Measurements from ENCODE around the gene SLC4A1AP. TPM values are rescaled to one million over a fixed set of nuclear protein-coding genes. Genes with fewer than 3 reads are reported as not detected.

Gene SLC4A1AP
- total and polyA plus RNA-seq, 9 of the 15 experiments (the other 6 are each of a cell fraction or from before 2014, with no cell fraction given) = 8.1 to 40.5 (median 35.3) TPM

GRCh38 chr2:27663285-27664153 lies at the start of gene SLC4A1AP, which contains the start of gene SUPT7L (continued):
- TF ChIP-seq HOMEZ (CRISPR knock-in tag; IDR thresholded peaks at IDR 0.05) (no peak), MEIS2 (IDR thresholded peaks at IDR 0.05; ENCODE audit: partially characterized antibody) (peak; percentile 19), CREB1 (IDR thresholded peaks at IDR 0.05) (peak; percentile 49; the same call in 1 of the 2 replicates), CREB1 (CRISPR knock-in tag; IDR thresholded peaks at IDR 0.05) (peak; percentile 82), MAFK (IDR thresholded peaks at IDR 0.05; ENCODE audit: low read length) (no peak), MEF2D (tag; conservative IDR thresholded peaks at IDR 0.05; ENCODE audit: low read depth) (peak; percentile 63; the same call in 1 of the 2 replicates), SAP30 (IDR thresholded peaks at IDR 0.05; ENCODE audit: borderline replicate concordance, insufficient read depth, low read depth, low read length, poor library complexity, severe bottlenecking) (peak; percentile 51), SLC30A9 (CRISPR knock-in tag; IDR thresholded peaks at IDR 0.05) (no peak), TEAD4 (IDR thresholded peaks at IDR 0.05; ENCODE audit: low read length) (peak; percentile 44), TEAD4 (CRISPR knock-in tag; IDR thresholded peaks at IDR 0.05; ENCODE audit: borderline replicate concordance) (no peak), E2F8 (IDR thresholded peaks at IDR 0.05; ENCODE audit: low read depth, partially characterized antibody) (peak; percentile 94), FOXP4 (CRISPR knock-in tag; IDR thresholded peaks at IDR 0.05; ENCODE audit: borderline replicate concordance) (no peak), TRIM25 (IDR thresholded peaks at IDR 0.05; ENCODE audit: borderline replicate concordance) (0 out of 2 replicates have a peak, but pooled peaks have one; percentile 51), ARNT (IDR thresholded peaks at IDR 0.05) (peak; percentile 96 to 98), ARID1B (IDR thresholded peaks at IDR 0.05) (peak; percentile 57; the same call in 1 of the 2 replicates), PHB (CRISPR knock-in tag; IDR thresholded peaks at IDR 0.05) (0 out of 2 replicates have a peak, but pooled peaks have one; percentile 51), GTF2A2 (tag; IDR thresholded peaks at IDR 0.05) (peak; percentile 94), SREBF2 (CRISPR knock-in tag; IDR thresholded peaks at IDR 0.05) (peak; percentile 63; the same call in 1 of the 2 replicates), YBX1 (IDR thresholded peaks at IDR 0.05) (no peak), ZNF766 (CRISPR knock-in tag; conservative IDR thresholded peaks at IDR 0.05) (peak; percentile 64; the same call in 1 of the 2 replicates)
